Spleen (tissue), 7 donors: ENCODE measurements around the gene GFPT1.

Experiments
- POLR2A ChIP-seq, 3 donors: fragments of 450-650 bp; IDR thresholded peaks; one replicate each; pipeline ENCODE4 v1.5.1; 2017; ENCODE audit warnings: antibody characterized with exemption in 3 of 3, mild to moderate bottlenecking in 1 of 3
- POLR2AphosphoS5 ChIP-seq, 3 donors: sonication (generic); formaldehyde crosslinking; IDR thresholded peaks; one replicate each; pipeline ENCODE4 v1.5.1; 2017; ENCODE audit warnings: antibody characterized with exemption in 3 of 3
- TF ChIP-seq, protein P1 (sequence below), 11 experiments: fragments of 200-600 bp in 7 of 11; fragments of 450-650 bp in 4 of 11; sonication (generic) in 4 of 11; IDR thresholded peaks in 8 of 11; conservative IDR thresholded peaks in 3 of 11; 1 replicate in 7 of 11; 2 replicates in 4 of 11; pipeline versions ENCODE4 v1.4.0 to v1.8.0; 2016 to 2021; ENCODE audit warnings: antibody characterized with exemption in 11 of 11, inconsistent platforms in 4 of 11, mild to moderate bottlenecking in 1 of 11
- donor health status: DM: no; HTN: no; CAD: no; lungs with moderate emphysema.
- donor health status: DM: no; HTN: no; CAD: no.
- donor health status: DM: no; HTN: no; CAD: no.

DNA sequence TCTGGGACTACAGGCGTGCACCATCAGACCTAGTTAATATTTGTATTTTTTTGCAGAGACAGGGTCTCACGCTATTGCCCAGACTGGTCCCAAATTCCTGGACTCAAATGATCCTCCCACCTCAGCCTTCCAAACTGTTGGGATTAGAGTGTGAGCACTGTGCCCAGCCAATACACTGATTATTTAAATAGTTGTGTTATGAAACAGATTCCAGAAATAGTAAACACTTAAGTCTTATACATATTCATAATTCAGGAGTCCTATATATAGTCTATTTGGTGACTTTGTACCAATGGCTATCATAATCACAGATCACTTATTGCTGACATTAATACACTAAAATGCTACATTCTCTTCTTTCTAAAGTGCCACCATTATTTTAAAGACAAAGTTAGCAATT, 37.4 kb upstream of the GFPT1 start:
- TF ChIP-seq, protein P1, sequence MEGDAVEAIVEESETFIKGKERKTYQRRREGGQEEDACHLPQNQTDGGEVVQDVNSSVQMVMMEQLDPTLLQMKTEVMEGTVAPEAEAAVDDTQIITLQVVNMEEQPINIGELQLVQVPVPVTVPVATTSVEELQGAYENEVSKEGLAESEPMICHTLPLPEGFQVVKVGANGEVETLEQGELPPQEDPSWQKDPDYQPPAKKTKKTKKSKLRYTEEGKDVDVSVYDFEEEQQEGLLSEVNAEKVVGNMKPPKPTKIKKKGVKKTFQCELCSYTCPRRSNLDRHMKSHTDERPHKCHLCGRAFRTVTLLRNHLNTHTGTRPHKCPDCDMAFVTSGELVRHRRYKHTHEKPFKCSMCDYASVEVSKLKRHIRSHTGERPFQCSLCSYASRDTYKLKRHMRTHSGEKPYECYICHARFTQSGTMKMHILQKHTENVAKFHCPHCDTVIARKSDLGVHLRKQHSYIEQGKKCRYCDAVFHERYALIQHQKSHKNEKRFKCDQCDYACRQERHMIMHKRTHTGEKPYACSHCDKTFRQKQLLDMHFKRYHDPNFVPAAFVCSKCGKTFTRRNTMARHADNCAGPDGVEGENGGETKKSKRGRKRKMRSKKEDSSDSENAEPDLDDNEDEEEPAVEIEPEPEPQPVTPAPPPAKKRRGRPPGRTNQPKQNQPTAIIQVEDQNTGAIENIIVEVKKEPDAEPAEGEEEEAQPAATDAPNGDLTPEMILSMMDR (IDR thresholded peaks at IDR 0.05 in 8 of 11, conservative IDR thresholded peaks at IDR 0.05 in 3 of 11): no peak
- TF ChIP-seq POLR2A (IDR thresholded peaks at IDR 0.05): no peak
- TF ChIP-seq POLR2AphosphoS5 (IDR thresholded peaks at IDR 0.05): no peak
